Suprapubic skin (tissue), 4 donors: ENCODE data around the gene CCDC68. TPM values are rescaled to one million over a fixed set of nuclear protein-coding genes. Genes with fewer than 3 reads are reported as not detected.

Experiments used
- DNase-seq, 2 donors: peaks; one replicate each; pipeline ENCODE4 v3.0.0-alpha.2; 2019; ENCODE audit warnings: low spot score in 2 of 2
- H3K27ac ChIP-seq: fragments of 200-600 bp; sonication (generic); one replicate; pipeline ENCODE4 v1.5.1; 2019
- H3K27me3 ChIP-seq: fragments of 200-600 bp; sonication (generic); one replicate; pipeline ENCODE4 v1.5.1; 2019
- H3K36me3 ChIP-seq: fragments of 200-600 bp; sonication (generic); one replicate; pipeline ENCODE4 v1.5.1; 2019
- H3K4me1 ChIP-seq: fragments of 200-600 bp; sonication (generic); one replicate; pipeline ENCODE4 v1.5.1; 2019
- H3K4me3 ChIP-seq: fragments of 200-600 bp; sonication (generic); one replicate; pipeline ENCODE4 v1.5.1; 2019; ENCODE audit warnings: mild to moderate bottlenecking
- H3K9me3 ChIP-seq: fragments of 200-600 bp; sonication (generic); one replicate; pipeline ENCODE4 v1.5.1; 2019
- EP300 ChIP-seq: sonication (generic); formaldehyde crosslinking; IDR thresholded peaks from one replicate; pipeline ENCODE4 v1.6.1; 2017; ENCODE audit warnings: antibody characterized with exemption
- POLR2A ChIP-seq, 2 donors: fragments of 450-650 bp; IDR thresholded peaks; one replicate each; pipeline ENCODE4 v1.6.1; 2017; ENCODE audit warnings: antibody characterized with exemption in 2 of 2, mild to moderate bottlenecking in 2 of 2, moderate library complexity in 2 of 2
- POLR2AphosphoS5 ChIP-seq, 3 donors: sonication (generic); formaldehyde crosslinking; IDR thresholded peaks; one replicate each; pipeline ENCODE4 v1.6.1; 2017; ENCODE audit warnings: antibody characterized with exemption in 3 of 3
- WGBS: methylation state at CpG from one replicate; pipeline ENCODE4 v1.1.5; 2018; 5-methylcytosine and 5-hydroxymethylcytosine counted together
- total RNA-seq, 4 donors: library from RNA; depleted of rRNA; stranded (reverse); fragments of >200 nt; gene quantifications; one replicate each; pipeline ENCODE4 v1.1.0, GENCODE V29; 2016
- TF ChIP-seq, protein P1 (sequence below), 2 donors: fragments of 200-600 bp in 1 of 2; fragments of 450-650 bp in 1 of 2; sonication (generic) in 1 of 2; IDR thresholded peaks; one replicate each; pipeline ENCODE4 v1.5.1; 2016 to 2019; ENCODE audit warnings: antibody characterized with exemption in 2 of 2, mild to moderate bottlenecking in 1 of 2, moderate library complexity in 1 of 2

Gene CCDC68
- total RNA-seq, 4 donors from 2014 or later, result 0.19 to 3.9 (median 1.4) TPM

DNA sequence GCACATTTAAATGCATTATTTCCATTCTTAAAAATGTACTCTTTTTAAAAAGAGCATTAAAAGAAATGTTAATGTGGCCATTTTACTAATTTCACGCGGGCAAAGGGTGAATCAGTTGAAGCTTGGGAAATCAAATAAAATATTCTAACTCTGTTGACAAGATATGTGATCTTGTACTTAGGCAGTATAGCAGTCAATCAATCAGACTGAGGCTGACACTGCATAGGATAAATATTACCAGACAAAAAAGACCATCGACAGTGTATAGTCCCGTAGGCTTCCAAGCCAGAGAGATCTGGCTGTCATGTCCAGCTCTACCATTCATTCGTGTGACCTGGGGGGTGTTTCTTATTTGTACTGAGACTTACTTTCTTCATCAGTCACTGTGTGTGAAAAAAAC is 39.8 kb upstream of the CCDC68 start:
- Histone ChIP-seq H3K36me3 (no peaks in the 10 kb centered on the region), H3K9me3 (no peaks in the 10 kb centered on the region), H3K27ac (no peak overlapping the region), H3K4me1 (no peaks in the 10 kb centered on the region), H3K4me3 (no peak overlapping the region), H3K27me3 (no peaks in the 10 kb centered on the region)
- TF ChIP-seq EP300 (no peak), POLR2A (IDR thresholded peaks at IDR 0.05) (no peak), POLR2AphosphoS5 (IDR thresholded peaks at IDR 0.05) (no peak)
- TF ChIP-seq, protein P1, sequence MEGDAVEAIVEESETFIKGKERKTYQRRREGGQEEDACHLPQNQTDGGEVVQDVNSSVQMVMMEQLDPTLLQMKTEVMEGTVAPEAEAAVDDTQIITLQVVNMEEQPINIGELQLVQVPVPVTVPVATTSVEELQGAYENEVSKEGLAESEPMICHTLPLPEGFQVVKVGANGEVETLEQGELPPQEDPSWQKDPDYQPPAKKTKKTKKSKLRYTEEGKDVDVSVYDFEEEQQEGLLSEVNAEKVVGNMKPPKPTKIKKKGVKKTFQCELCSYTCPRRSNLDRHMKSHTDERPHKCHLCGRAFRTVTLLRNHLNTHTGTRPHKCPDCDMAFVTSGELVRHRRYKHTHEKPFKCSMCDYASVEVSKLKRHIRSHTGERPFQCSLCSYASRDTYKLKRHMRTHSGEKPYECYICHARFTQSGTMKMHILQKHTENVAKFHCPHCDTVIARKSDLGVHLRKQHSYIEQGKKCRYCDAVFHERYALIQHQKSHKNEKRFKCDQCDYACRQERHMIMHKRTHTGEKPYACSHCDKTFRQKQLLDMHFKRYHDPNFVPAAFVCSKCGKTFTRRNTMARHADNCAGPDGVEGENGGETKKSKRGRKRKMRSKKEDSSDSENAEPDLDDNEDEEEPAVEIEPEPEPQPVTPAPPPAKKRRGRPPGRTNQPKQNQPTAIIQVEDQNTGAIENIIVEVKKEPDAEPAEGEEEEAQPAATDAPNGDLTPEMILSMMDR (IDR thresholded peaks at IDR 0.05), result no peak
- 93% methylated on average over 5 of the region's 5 CpGs for WGBS
- no peak for DNase-seq

DNA sequence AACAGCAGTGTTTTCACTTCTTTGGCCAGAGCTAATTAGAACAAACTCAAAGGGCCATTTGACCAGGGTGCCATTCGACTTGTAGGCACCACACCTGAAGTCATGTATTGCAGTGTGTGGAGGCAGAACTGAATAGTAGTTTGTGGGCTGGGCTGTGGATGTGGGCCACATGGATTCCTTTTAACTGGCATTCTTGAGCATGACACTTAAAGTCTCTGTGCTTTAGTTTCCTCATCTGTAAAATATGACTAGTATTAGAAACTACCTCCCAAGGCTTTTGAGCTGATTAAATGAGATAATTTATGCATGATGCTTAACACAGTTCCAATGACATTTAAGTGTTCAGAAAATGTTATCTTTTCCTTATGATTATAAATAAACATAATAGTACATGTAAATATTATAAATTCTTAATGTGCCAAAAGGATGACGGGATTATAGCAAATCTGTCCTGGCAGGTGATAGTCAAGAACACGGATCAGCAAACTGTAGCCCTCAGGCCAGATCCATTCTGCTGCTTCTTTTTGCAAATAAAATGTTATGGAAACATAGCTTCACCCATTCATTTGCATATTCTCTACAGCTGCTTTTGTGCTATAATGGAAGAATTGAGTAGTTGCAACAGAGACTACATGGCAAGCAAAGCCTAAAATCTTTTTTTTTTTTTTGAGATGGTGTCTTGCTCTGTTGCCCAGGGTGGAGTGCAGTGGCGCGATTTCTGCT is 36.3 kb upstream of the CCDC68 start:
- Histone ChIP-seq H3K27me3 (no peaks in the 10 kb centered on the region), H3K4me1 (no peaks in the 10 kb centered on the region), H3K36me3 (no peaks in the 10 kb centered on the region), H3K9me3 (no peaks in the 10 kb centered on the region), H3K4me3 (no peak overlapping the region), H3K27ac (no peak overlapping the region)
- DNase-seq, result no peak
- TF ChIP-seq POLR2A (IDR thresholded peaks at IDR 0.05) (no peak), EP300 (no peak), POLR2AphosphoS5 (IDR thresholded peaks at IDR 0.05) (no peak)
- TF ChIP-seq, protein P1 (IDR thresholded peaks at IDR 0.05), result no peak
- WGBS, result 75% methylated on average over 5 of the region's 5 CpGs

DNA sequence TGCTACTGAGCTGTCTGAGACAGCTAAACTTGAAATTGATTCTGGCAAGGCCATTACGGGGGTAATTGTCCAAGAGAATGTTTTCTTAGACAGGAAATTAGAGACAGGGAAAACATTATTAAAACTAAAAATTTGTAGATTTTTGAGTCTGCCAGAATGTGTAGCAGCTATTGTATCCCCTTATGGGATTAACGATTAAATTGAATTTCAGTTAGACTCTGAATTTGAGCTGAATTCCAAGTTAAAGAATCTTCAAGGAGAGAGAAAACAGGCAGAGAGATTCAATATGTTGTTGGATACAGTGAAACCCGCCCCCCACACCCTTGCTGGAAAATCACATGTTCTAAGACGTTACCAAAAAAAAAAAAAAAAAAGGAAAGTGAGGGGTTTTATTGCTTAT is 32.7 kb upstream of the CCDC68 start:
- 61% methylated on average over 4 of the region's 4 CpGs for WGBS
- H3K27ac ChIP-seq, result no peak overlapping the region
- no peaks in the 10 kb centered on the region for H3K4me1 ChIP-seq
- H3K36me3 ChIP-seq, result no peaks in the 10 kb centered on the region
- H3K9me3 ChIP-seq, result no peaks in the 10 kb centered on the region
- H3K4me3 ChIP-seq, result no peak overlapping the region
- no peak for TF ChIP-seq EP300
- no peak for DNase-seq
- H3K27me3 ChIP-seq, result no peaks in the 10 kb centered on the region

DNA sequence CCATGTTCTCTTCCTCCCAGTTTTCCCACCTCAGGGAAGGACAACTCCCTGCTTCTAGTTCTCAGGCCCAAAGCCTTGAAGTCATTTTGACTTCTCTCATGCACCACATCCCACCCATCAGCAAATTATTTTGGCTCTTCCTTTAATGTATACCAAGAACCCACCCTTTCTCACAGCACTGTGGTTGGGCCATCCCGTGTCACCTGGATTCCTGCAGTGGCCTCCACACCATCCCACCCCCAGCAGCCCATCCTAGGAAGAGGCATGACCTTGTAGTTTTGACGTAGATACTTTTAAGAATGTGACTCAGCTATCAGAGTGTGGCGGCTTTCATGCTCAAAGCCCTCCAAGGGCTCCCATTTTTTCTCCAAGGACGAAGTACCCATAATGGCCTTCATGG is 25.6 kb upstream of the CCDC68 start:
- DNase-seq, result no peak
- H3K4me3 ChIP-seq, result no peak overlapping the region
- TF ChIP-seq POLR2AphosphoS5 (IDR thresholded peaks at IDR 0.05) (no peak), EP300 (no peak), POLR2A (IDR thresholded peaks at IDR 0.05) (no peak)
- TF ChIP-seq, protein P1 (IDR thresholded peaks at IDR 0.05), result no peak
- no peaks in the 10 kb centered on the region for H3K4me1 ChIP-seq
- H3K27ac ChIP-seq, result no peak overlapping the region
- H3K36me3 ChIP-seq, result no peaks in the 10 kb centered on the region
- H3K9me3 ChIP-seq, result no peaks in the 10 kb centered on the region
- no peaks in the 10 kb centered on the region for H3K27me3 ChIP-seq
- WGBS, result 88% methylated on average over 4 of the region's 4 CpGs

DNA sequence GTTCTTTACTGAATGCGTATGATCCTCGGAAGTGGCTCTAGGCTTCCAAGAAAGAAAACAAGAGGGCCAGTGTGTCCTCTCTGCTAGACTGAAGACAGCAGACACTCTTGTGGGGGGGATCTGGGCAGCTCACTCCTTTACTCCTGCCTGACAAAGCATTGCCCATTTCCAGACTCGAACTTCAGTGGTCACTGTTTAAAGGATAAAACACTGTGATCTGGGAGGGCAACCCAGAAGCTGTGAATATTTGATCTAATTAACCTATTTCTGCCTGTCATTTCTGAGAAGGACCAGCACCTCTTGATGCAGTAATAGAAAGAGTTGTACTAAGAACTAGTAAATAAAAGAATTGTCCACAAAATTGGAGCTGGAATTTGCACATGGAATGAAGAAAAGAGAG is 24.5 kb upstream of the CCDC68 start:
- H3K36me3 ChIP-seq, result no peaks in the 10 kb centered on the region
- H3K9me3 ChIP-seq, result no peaks in the 10 kb centered on the region
- H3K4me1 ChIP-seq, result no peaks in the 10 kb centered on the region
- no peak overlapping the region for H3K27ac ChIP-seq
- TF ChIP-seq POLR2AphosphoS5 (IDR thresholded peaks at IDR 0.05) (no peak), EP300 (no peak), POLR2A (IDR thresholded peaks at IDR 0.05) (no peak)
- TF ChIP-seq, protein P1 (IDR thresholded peaks at IDR 0.05), result no peak
- 69% methylated on average over 3 of the region's 3 CpGs for WGBS
- no peak for DNase-seq
- H3K27me3 ChIP-seq, result no peaks in the 10 kb centered on the region
- H3K4me3 ChIP-seq, result no peak overlapping the region
